GM12878 (cell line): Measurements from ENCODE around the gene RPRD2.

Experiments
- BHLHE40 ChIP-seq, 2 experiments: fragments of 450-650 bp in 1 of 2; IDR thresholded peaks; 2 replicates each; pipeline ENCODE4 v1.6.1; 2011 to 2017; ENCODE audit warnings: low read depth in 2 of 2, borderline replicate concordance in 1 of 2, improper control_type of control experiment in 1 of 2, low read length in 1 of 2, mild to moderate bottlenecking in 1 of 2
- HDAC6 ChIP-seq: fragments of 200-600 bp; sonication (generic); IDR thresholded peaks from one replicate; pipeline ENCODE4 v1.8.0; 2017; ENCODE audit warnings: antibody characterized with exemption; ENCODE audit not compliant: unreplicated experiment
- IKZF2 ChIP-seq, 2 experiments: fragments of 450-650 bp; IDR thresholded peaks; 2 replicates each; pipeline ENCODE4 v1.6.1; 2017; ENCODE audit warnings: mild to moderate bottlenecking in 2 of 2, moderate library complexity in 2 of 2
- RAD21 ChIP-seq: IDR thresholded peaks from 2 replicates; pipeline ENCODE4 v1.6.1; 2011; ENCODE audit warnings: mild to moderate bottlenecking, low read depth, low read length, moderate library complexity; ENCODE audit not compliant: insufficient read depth

DNA sequence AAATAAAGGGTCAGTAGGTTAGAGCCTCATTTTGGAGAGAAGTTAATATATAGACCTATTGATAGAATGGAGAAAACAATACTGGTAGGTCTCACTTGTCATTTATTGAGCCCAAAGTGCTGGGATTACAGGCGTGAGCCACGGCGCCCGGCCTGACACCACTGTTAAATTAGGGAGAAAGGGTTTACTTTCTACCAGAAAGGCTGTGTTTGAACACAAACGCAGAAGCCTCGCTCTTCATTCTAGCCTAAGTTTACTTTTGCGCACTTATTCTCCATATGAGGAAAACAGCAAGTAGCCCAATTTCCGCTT lies 43.3 kb upstream of the RPRD2 start:
- TF ChIP-seq HDAC6 (no peak), BHLHE40 (IDR thresholded peaks at IDR 0.05; ENCODE audit: borderline replicate concordance in 1 of 2, low read depth in 2 of 2, low read length in 1 of 2) (no peak), RAD21 (no peak), IKZF2 (IDR thresholded peaks at IDR 0.05) (no peak)
